Activated CD8-positive, alpha-beta memory T cell treated with anti-CD3 and anti-CD28 coated beads, Interleukin-2, amount 50 U/mL, for 1 hour (primary cell): ENCODE results near the gene FXR1.

ENCODE experiments used
- DNase-seq: peaks from one replicate; pipeline ENCODE4 v3.0.0-alpha.2; 2020; ENCODE audit errors: extremely low read depth

FXR1 gene

DNA sequence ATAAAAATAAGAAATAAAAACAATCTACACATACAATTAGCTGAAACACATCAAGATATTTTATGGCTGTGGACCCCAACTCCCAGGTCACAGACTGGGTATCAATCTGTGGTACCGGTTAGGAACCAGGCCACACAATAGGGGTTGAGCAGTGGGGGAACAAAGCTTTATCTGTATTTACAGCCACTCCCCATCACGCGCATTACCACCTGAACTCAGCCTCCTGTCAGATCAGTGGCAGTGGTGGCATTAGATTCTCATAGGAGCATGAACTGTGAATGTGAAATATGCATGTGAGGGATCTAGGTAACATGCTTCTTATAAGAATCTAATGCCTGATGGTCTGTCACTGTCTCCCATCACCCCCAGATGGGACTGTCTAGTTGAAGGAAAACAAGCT, 94.8 kb downstream of the FXR1 start:
- DNase-seq = no peak

DNA sequence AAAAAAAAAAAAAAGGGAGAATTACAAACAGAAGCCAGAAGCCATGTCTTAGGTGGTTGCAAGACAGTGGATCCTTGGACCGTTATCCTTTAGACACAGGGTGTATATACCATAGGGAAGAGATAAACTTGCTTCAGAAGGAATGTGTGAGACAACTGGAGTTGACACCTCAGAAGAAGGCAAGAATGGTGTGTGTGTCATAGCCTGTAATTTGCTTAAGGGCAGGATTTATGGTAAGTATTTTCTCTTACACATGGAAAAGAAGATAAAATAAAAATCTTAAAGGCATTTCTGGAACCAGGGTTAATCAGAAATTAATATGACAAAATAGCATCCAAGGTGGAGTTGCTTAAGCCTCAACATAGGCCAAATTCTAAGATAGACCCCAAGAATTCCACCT, 96.3 kb downstream of the FXR1 start:
- DNase-seq = no peak

DNA sequence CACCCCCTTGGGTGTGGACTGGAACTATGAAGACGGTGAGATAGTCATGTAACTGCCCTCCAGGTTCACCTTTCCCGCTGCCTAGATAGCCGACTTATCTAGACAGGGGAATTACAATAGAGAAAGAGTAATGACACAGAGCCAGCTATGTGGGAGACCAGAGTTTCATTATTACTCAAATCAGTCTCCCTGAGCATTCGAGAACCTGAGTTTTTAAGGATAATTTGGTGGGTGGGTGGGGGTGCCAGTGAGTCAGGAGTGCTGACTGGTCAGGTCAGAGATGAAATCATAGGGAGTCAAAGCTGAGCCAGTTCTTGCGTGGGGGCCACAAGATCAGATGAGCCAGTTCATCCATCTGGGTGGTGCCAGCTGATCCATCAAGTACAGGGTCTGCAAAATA, 96.8 kb downstream of the FXR1 start:
- no peak for DNase-seq

DNA sequence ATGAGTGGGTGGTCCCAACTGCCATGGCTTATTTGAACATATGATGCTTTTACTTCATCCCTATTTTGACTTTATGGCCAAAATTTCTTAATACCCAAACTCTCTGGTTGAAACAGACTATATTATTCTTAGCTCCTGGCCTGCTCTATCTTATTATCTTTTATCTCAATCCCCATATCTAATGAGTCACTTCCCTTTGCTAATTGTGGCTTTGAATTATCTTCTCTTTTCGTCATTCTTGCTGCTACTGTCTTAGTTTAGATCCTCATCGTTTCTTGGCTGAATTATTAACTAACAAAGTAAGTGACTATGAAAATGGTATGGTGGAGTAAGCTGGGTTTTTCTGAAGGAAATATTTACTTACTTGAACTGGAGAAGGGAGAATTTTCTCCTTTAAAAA, 105.2 kb downstream of the FXR1 start:
- DNase-seq = no peak

DNA sequence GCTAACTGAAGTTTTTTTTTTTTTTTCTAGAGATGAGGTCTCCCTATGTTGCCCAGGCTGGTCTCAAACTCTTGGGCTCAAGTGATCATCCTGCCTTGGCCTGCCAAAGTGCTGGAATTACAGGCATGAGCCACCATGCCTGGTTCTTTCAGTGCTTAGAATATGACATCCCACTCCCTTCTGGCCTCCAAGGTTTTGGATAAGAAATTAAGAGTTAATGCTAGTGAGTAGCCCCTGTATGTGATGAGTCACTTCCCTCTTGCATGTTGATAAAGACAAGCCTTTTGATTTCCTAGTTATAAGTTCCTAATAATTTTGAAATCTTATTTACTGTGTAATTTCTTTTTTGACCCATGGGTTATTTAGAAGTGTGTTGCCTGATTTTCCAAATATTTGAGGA, 112.7 kb downstream of the FXR1 start:
- no peak for DNase-seq

DNA sequence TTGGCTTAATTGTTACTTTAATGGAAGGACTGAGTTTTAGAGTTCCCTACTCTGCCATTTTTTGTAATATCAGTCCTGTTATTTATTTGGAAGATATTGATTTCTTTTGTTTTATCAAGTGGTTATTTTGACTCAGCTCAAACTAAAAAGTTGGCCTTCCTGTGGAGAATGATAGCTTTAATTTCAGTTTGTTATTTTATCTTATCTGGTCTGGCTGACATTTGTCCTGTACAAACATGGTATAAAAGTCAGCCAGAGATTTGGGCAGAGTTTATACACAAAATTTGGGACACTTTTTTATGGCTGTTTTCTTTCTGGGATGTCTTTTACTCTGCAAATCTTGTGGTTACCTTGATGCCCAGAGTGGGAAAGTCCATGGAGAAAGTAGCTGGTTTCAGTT, 118.5 kb downstream of the FXR1 start:
- no peak for DNase-seq
